Karpas-422 (cell line): ENCODE results near the gene TOR4A. TPM values are rescaled to one million over a fixed set of nuclear protein-coding genes. Genes with fewer than 3 reads are reported as not detected.

Experiments
- DNase-seq: peaks from one replicate; pipeline ENCODE4 v3.0.0-alpha.2; 2015
- H2AFZ ChIP-seq: fragments of 200-600 bp; sonication (generic); 2 replicates; pipeline ENCODE4 v1.6.1; 2014; ENCODE audit warnings: antibody characterized with exemption, low read length, mixed read lengths
- H3K27ac ChIP-seq: fragments of 200-600 bp; sonication (generic); 2 replicates; pipeline ENCODE4 v1.5.1; 2014; ENCODE audit warnings: mild to moderate bottlenecking, low read length, moderate library complexity
- H3K27me3 ChIP-seq: fragments of 200-600 bp; sonication (generic); 2 replicates; pipeline ENCODE4 v1.6.1; 2014; ENCODE audit warnings: low read length, mixed read lengths
- H3K36me3 ChIP-seq: fragments of 200-600 bp; sonication (generic); 2 replicates; pipeline ENCODE4 v1.6.1; 2014; ENCODE audit warnings: low read length, mixed read lengths; ENCODE audit not compliant: insufficient read depth
- H3K4me1 ChIP-seq: fragments of 200-600 bp; sonication (generic); 2 replicates; pipeline ENCODE4 v1.6.1; 2014; ENCODE audit warnings: mild to moderate bottlenecking, low read length, mixed read lengths
- H3K4me2 ChIP-seq: fragments of 200-600 bp; sonication (generic); 2 replicates; pipeline ENCODE4 v1.6.1; 2014; ENCODE audit warnings: low read length, low read depth, mild to moderate bottlenecking; ENCODE audit not compliant: poor library complexity, severe bottlenecking
- H3K4me3 ChIP-seq: fragments of 200-600 bp; sonication (generic); 2 replicates; pipeline ENCODE4 v1.5.1; 2014; ENCODE audit warnings: mild to moderate bottlenecking, antibody characterized with exemption, low read length, mixed read lengths
- H3K79me2 ChIP-seq: fragments of 200-600 bp; sonication (generic); 2 replicates; pipeline ENCODE4 v1.6.1; 2014; ENCODE audit warnings: mild to moderate bottlenecking, low read length, mixed read lengths
- H3K9ac ChIP-seq: fragments of 200-600 bp; sonication (generic); 2 replicates; pipeline ENCODE4 v1.6.0; 2014; ENCODE audit warnings: low read length
- H3K9me2 ChIP-seq: fragments of 200-600 bp; sonication (generic), shearing (Covaris generic); replicated peaks from 2 replicates; pipeline ENCODE4 v1.6.0; 2014; ENCODE audit warnings: mild to moderate bottlenecking, low read length, moderate library complexity; ENCODE audit not compliant: insufficient read depth
- H3K9me3 ChIP-seq: fragments of 300-700, 200-600 bp; sonication (generic); 2 replicates; pipeline ENCODE4 v1.6.1; 2014; ENCODE audit warnings: low read length, mixed read lengths
- H4K20me1 ChIP-seq: fragments of 200-600 bp; sonication (generic); 2 replicates; pipeline ENCODE4 v1.6.1; 2014; ENCODE audit warnings: mild to moderate bottlenecking, antibody characterized with exemption, low read length, low read depth; ENCODE audit not compliant: insufficient read depth
- total RNA-seq: library from RNA; depleted of rRNA; stranded (reverse); fragments of >200 nt; shearing (Covaris generic); gene quantifications from 2 replicates; pipeline ENCODE4 v1.2.3, GENCODE V29; 2014; ENCODE audit warnings: low replicate concordance

The TOR4A gene
- total RNA-seq, 1 experiment from 2014 or later = 8.8 TPM

DNA sequence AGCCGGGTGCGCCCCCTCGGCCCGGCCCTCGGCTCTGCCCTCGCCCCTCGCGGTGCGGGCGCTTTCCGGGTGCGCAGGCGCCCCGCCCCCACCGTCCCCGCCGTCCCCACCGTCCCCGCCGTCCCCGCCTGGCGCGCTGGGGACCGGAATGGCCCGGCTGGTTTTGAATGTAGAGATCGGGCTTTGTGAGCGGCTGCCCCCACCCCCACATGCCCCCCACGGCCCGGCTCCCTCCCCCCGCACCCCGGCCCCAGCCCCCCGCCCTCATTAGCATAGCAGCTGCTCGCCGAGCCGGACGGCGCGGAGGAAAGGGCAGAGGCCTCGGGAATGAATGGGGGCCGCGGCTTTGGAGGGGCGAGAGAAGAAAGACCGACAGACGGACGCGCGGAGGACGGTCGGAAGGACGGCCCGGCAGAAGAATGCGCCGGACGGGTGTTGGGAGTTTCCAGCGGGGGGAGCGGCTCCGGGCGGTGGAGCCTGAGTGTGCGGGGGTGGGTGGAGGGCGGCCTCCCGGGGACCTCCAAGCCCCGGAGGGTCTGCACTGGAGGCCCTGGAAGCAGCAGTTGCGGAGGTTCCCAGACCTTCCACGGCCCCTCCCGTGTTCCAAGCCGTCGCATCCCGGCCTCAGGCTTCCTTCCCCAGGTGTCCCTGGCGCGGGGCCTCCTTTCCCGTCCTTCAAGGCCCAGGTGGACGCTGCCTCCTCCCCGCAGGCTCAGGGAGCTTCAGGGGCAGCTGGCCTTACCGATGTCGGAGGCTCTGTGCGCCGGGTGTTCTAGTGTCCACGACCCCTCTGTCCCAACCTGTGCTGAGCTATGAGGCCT lies 18.5 kb downstream of the TOR4A start:
- Histone ChIP-seq H3K79me2 (no peaks in the 10 kb centered on the region), H3K9me2 (no peaks in the 10 kb centered on the region), H3K4me3 (no peak overlapping the region), H3K4me1 (peaks cover 24% of the 10 kb centered on the region), H4K20me1 (no peaks in the 10 kb centered on the region; the same call in 1 of the 2 replicates), H3K9ac (no peak overlapping the region), H3K27ac (no peak overlapping the region), H3K9me3 (no peaks in the 10 kb centered on the region), H3K27me3 (no peaks in the 10 kb centered on the region), H3K4me2 (no peak overlapping the region), H2AFZ (no peak overlapping the region), H3K36me3 (no peaks in the 10 kb centered on the region)
- no peak for DNase-seq

DNA sequence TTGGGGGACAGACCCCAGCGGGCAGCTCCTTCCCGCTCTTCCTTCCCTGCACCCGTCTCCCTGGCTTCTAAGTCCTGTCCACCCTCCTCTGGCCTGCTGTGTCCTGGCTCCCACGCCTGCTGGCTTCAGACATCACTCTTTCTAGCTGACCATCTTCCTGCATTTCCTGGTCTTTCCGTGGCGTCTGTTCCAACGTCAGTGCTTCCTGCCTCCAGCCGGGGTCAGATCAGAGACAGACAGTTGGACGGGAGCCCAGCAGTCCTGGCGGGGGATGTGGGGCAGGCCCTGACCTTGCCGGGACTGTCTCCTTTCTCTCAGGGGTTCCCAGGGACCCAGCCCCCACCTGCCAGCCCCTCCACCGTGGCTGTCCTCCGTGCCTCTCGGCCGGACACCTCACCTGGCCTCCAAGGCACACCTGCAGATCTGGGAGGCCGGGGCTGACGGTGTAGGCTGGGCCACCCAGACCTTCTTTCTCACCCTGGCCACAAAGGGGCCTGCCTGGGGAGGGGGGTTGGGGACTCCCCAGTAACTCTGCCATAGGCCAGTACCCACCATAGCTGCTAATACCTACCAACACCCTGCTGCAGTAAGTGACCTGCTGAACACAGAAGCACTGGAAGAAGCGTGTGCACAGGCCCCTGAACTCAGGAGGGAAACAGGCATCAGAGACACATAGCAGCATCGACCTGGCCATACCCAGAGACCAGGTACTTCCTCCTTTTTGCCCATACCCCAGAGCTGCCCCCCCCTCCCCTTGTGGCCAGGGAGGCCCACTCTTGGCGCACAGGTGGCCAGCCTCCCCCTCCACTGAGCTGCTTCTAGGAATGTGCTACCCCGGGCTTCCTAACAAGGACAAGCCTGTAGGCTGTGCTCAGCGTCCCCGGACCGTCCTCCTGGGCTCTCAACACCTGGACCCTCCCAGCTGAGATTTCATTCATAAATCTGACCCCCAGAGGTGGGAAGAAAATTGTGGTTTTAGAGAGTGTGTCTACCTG lies 19.4 kb downstream of the TOR4A start:
- Histone ChIP-seq H3K9me3 (no peaks in the 10 kb centered on the region), H3K9ac (no peak overlapping the region), H3K79me2 (no peaks in the 10 kb centered on the region), H3K36me3 (no peaks in the 10 kb centered on the region), H3K27me3 (no peaks in the 10 kb centered on the region), H3K4me1 (peaks cover 24% of the 10 kb centered on the region), H4K20me1 (no peaks in the 10 kb centered on the region; the same call in 1 of the 2 replicates), H2AFZ (no peak overlapping the region), H3K9me2 (no peaks in the 10 kb centered on the region), H3K27ac (no peak overlapping the region), H3K4me2 (no peak overlapping the region), H3K4me3 (no peak overlapping the region)
- DNase-seq = peak; percentile 70

DNA sequence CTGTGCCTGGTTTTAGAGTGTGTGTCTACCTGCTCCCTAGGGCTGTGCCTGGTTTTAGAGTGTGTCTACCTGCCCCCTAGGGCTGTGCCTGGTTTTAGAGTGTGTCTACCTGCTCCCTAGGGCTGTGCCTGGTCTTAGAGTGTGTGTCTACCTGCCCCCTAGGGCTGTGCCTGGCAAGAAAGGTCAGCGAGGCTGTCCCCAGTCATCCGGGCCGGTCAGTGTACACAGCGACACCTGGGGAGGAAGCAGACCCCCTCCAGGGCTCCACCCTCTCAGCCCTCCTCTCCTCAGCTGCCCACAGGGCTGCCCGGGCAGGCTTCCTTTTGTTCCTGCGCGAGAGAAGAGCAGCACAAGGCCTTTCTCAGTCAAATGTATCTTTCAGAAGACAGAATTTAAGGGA lies 20.4 kb downstream of the TOR4A start:
- Histone ChIP-seq H3K9me3 (no peaks in the 10 kb centered on the region), H3K27ac (no peak overlapping the region), H3K27me3 (no peaks in the 10 kb centered on the region), H3K9me2 (no peaks in the 10 kb centered on the region), H3K36me3 (no peaks in the 10 kb centered on the region), H3K79me2 (no peaks in the 10 kb centered on the region), H3K4me3 (no peak overlapping the region), H4K20me1 (no peaks in the 10 kb centered on the region; the same call in 1 of the 2 replicates), H3K4me1 (peaks cover 28% of the 10 kb centered on the region), H3K9ac (no peak overlapping the region), H2AFZ (no peak overlapping the region), H3K4me2 (no peak overlapping the region)
- no peak for DNase-seq

DNA sequence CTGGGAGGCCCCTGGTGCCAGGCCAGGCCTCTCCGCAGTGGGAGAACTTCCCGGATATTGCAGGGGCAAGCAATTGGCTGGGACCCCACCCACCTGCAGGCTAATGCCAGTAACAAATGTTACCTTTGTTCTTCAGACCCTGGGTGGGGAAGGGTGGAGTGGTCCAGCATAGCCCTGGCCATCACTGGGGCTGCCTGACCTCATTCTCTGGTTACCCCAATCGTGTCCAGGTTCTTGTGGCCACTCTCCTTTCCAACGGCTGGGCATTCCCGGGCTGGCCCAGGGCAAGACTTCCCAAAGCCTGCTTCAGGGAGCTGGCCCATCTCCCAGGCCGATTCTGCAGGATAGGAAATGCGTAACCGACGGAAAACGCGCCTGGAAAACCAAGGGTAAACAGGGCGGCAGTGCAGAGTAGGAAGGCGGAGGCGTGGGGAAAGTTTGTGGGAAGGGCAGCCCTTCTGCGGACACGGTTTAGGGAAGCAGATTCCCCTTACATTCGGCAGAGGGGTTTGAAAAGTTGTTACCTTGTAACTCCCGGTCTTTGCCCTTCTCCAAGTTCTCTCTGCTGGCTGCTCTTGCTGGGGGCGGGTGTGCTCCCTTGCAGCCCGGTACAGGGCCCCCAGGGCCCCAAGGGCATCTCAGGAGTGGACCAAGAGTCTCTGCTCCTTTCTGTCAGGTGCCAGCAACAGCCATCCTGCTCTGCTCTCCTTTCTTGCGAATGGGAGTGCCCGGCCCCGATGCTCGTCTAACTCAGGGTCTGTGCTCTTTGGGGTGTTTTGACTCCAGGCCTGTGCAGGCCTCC lies 21.1 kb downstream of the TOR4A start:
- Histone ChIP-seq H2AFZ (no peak overlapping the region), H4K20me1 (no peaks in the 10 kb centered on the region; the same call in 1 of the 2 replicates), H3K27me3 (no peaks in the 10 kb centered on the region), H3K9me3 (no peaks in the 10 kb centered on the region), H3K4me1 (peaks cover 28% of the 10 kb centered on the region), H3K36me3 (no peaks in the 10 kb centered on the region), H3K4me3 (no peak overlapping the region), H3K9ac (no peak overlapping the region), H3K79me2 (no peaks in the 10 kb centered on the region), H3K9me2 (no peaks in the 10 kb centered on the region), H3K4me2 (no peak overlapping the region), H3K27ac (no peak overlapping the region)
- no peak for DNase-seq

DNA sequence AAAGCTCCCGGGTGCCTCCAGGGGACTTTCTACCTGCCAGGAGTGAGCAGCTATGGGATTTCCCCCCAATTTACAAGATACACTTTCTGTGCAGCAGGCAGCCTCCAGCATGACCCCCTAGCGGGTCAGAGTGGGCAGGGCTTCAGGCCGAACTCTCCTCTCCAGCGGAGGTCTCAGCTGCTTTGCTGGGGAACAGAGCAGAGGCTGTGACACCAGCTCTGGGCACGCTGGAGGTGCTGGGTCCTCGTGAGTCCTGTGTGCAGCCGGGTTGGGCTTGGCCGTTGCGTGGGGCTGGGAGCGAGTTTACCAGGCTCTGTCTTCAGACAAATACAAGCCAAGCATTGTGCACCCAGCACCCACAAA lies 21.7 kb downstream of the TOR4A start:
- H3K4me3 ChIP-seq = no peak overlapping the region
- H4K20me1 ChIP-seq = no peaks in the 10 kb centered on the region; the same call in 1 of the 2 replicates
- peaks cover 28% of the 10 kb centered on the region for H3K4me1 ChIP-seq
- no peaks in the 10 kb centered on the region for H3K9me2 ChIP-seq
- H3K4me2 ChIP-seq = no peak overlapping the region
- H3K27me3 ChIP-seq = no peaks in the 10 kb centered on the region
- no peaks in the 10 kb centered on the region for H3K79me2 ChIP-seq
- no peak overlapping the region for H3K9ac ChIP-seq
- no peak overlapping the region for H3K27ac ChIP-seq
- no peak for DNase-seq
- no peaks in the 10 kb centered on the region for H3K36me3 ChIP-seq
- H3K9me3 ChIP-seq = no peaks in the 10 kb centered on the region
- no peak overlapping the region for H2AFZ ChIP-seq

DNA sequence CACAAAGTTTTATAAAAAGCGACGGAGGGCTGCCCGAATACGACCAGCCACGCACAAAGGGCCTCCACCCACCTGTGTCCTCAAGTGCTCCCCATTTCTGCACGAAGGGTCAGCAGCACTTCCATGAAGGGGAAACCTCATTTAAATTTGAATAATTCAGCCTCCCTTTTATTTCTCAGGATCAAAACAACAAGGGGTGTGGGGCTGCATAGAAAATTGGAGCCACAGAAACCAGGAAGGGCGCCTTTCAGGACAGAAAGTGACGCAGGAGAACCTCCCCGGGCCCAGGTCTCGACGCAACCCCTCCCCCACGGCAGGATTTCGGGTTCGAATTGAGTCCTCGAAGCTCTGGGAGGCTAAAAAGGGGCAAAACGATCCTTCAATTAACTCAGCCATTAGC lies 22.4 kb downstream of the TOR4A start:
- no peak overlapping the region for H3K4me3 ChIP-seq
- no peak overlapping the region for H3K4me2 ChIP-seq
- no peak overlapping the region for H2AFZ ChIP-seq
- H3K9ac ChIP-seq = no peak overlapping the region
- H3K4me1 ChIP-seq = peaks cover 28% of the 10 kb centered on the region
- DNase-seq = no peak
- H3K27me3 ChIP-seq = no peaks in the 10 kb centered on the region
- H4K20me1 ChIP-seq = no peaks in the 10 kb centered on the region; the same call in 1 of the 2 replicates
- H3K27ac ChIP-seq = no peak overlapping the region
- no peaks in the 10 kb centered on the region for H3K36me3 ChIP-seq
- H3K9me2 ChIP-seq = no peaks in the 10 kb centered on the region
- H3K79me2 ChIP-seq = no peaks in the 10 kb centered on the region
- no peaks in the 10 kb centered on the region for H3K9me3 ChIP-seq

DNA sequence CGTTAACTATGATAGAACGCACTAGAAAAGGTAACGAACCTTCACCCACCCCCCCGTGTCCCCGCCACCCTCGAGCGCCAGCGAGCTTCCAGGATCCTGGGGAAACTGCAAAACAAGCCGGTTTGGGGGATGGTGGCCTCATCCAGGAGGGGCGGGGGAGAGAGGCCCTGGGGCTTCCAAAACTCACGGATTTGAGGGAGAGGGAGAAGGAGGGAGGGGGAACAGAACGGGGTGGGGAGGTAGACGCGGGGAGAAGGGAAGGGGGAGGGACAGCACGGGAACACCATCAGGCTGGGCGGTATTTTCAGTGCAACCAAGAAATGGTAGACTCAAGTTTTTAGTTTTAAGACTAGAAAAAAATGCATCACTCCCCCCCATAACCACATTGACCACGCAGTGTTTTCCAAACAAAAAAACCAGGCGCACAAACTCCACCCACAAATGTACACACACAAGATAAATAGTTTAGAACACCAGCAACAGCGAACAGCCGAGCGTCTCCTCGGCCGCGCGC lies 23.1 kb downstream of the TOR4A start:
- H2AFZ ChIP-seq = no peak overlapping the region
- no peaks in the 10 kb centered on the region; the same call in 1 of the 2 replicates for H4K20me1 ChIP-seq
- DNase-seq = no peak
- no peak overlapping the region for H3K4me2 ChIP-seq
- H3K4me3 ChIP-seq = no peak overlapping the region
- no peaks in the 10 kb centered on the region for H3K36me3 ChIP-seq
- H3K27ac ChIP-seq = no peak overlapping the region
- no peaks in the 10 kb centered on the region for H3K27me3 ChIP-seq
- no peaks in the 10 kb centered on the region for H3K9me3 ChIP-seq
- H3K4me1 ChIP-seq = peaks cover 31% of the 10 kb centered on the region
- no peaks in the 10 kb centered on the region for H3K9me2 ChIP-seq
- H3K79me2 ChIP-seq = no peaks in the 10 kb centered on the region
- H3K9ac ChIP-seq = no peak overlapping the region
